NCI-H1436 (cell line): ENCODE measurements around the gene TARDBP.
"Not testable (repeated sequence)": the region's sequence is repeated elsewhere in the genome, so short reads cannot be mapped to it uniquely, and the experiment has no call there.

ENCODE experiments used
- DNase-seq: peaks from one replicate; lab custom pipeline; 2025; lab: John Stamatoyannopoulos, UW

TARDBP gene

GRCh38 chr1:11059968-11060830, 47.7 kb downstream of the TARDBP start, which contains the start of gene SRM:
Gene SRM (minus strand): TSS chr1:11060018. CDS start chr1:11059943, 75 bp downstream.
- DNase-seq = peak; percentile 83

- no peak for DNase-seq
Observed at GRCh38 chr1:11061652-11062365, 49.4 kb downstream of the TARDBP start.

- DNase-seq = peak; percentile 58
Observed at GRCh38 chr1:11062965-11063401, 50.5 kb downstream of the TARDBP start.

- DNase-seq = not testable (repeated sequence)
Observed at GRCh38 chr1:11063937-11064537, 51.6 kb downstream of the TARDBP start.

GRCh38 chr1:11064942-11065341, 52.5 kb downstream of the TARDBP start:
- no peak for DNase-seq

GRCh38 chr1:11065796-11066195, 53.3 kb downstream of the TARDBP start:
- no peak for DNase-seq

- no peak for DNase-seq
Observed at GRCh38 chr1:11067716-11068599, 55.5 kb downstream of the TARDBP start.

GRCh38 chr1:11068600-11069473, 56.4 kb downstream of the TARDBP start:
- DNase-seq = no peak

GRCh38 chr1:11070876-11071275, 58.4 kb downstream of the TARDBP start:
- DNase-seq = no peak

- DNase-seq = peak; percentile 20
Observed at GRCh38 chr1:11071463-11072215, 59.2 kb downstream of the TARDBP start.

- DNase-seq = peak; percentile 46
Observed at GRCh38 chr1:11072216-11072917, 59.9 kb downstream of the TARDBP start.

- not testable (repeated sequence) for DNase-seq
Observed at GRCh38 chr1:11073398-11073797, 60.9 kb downstream of the TARDBP start.
